A549 (cell line): ENCODE measurements around the gene CD81. TPM values are rescaled to one million over a fixed set of nuclear protein-coding genes. Genes with fewer than 3 reads are reported as not detected.

Experiments
- ATAC-seq, 2 experiments: fragments of 200-7000 bp in 1 of 2; fragments of >200 bp in 1 of 2; cut with Nextera tagmentation in 1 of 2; cut with Tn5 transposase in 1 of 2; 3 replicates each; pipeline versions ENCODE4 v1.8.0 to v1.9.1; 2018 to 2020; ENCODE audit warnings: mild to moderate bottlenecking in 1 of 2, moderate library complexity in 1 of 2
- CTCF ChIA-PET: fragments of 300-600 bp; sonication (Branson Sonifier 250); formaldehyde crosslinking; extraction: SDS; loops from one replicate; lab custom pipeline; 2021; ENCODE audit warnings: antibody characterized with exemption, inconsistent platforms; lab: Yijun Ruan, JAX
- POLR2A ChIA-PET: fragments of 350-600 bp; formaldehyde crosslinking; extraction: SDS; loops from one replicate; lab custom pipeline; 2021; ENCODE audit warnings: antibody characterized with exemption, inconsistent platforms; lab: Yijun Ruan, JAX
- DNase-seq, 2 experiments: peaks; one replicate each; pipeline versions ENCODE4 v3.0.0 to v3.0.0-alpha.2; 2011 to 2016; ENCODE audit warnings: low read depth in 1 of 2, low spot score in 1 of 2
- FAIRE-seq: peaks from 2 replicates; lab custom pipeline; 2011; peaks lifted over from hg19 to GRCh38; lab: Jason Lieb, UNC
- H3K27ac ChIP-seq, 2 experiments: fragments of >200 bp; sonication (Bioruptor Twin); formaldehyde crosslinking; 3 replicates each; pipeline ENCODE4 v1.5.1; 2016 to 2017
- H3K4me1 ChIP-seq: fragments of >200 bp; sonication (Bioruptor Twin); formaldehyde crosslinking; 3 replicates; pipeline ENCODE4 v1.6.1; 2016
- H3K4me2 ChIP-seq: fragments of >200 bp; sonication (Bioruptor Twin); formaldehyde crosslinking; 3 replicates; pipeline ENCODE4 v1.6.1; 2016
- H3K4me3 ChIP-seq: fragments of >200 bp; sonication (Bioruptor Twin); formaldehyde crosslinking; 3 replicates; pipeline ENCODE4 v1.5.1; 2016
- H3K9me3 ChIP-seq: fragments of >200 bp; sonication (Bioruptor Twin); formaldehyde crosslinking; 3 replicates; pipeline ENCODE4 v1.6.1; 2016
- BHLHE40 ChIP-seq: IDR thresholded peaks from 2 replicates; pipeline ENCODE4 v1.6.1; 2012; ENCODE audit warnings: low read depth, low read length, inconsistent platforms
- CBX2 ChIP-seq: fragments of 200-600 bp; sonication (generic); IDR thresholded peaks from 2 replicates; pipeline ENCODE4 v1.6.1; 2016; ENCODE audit warnings: low read depth, mild to moderate bottlenecking, borderline replicate concordance
- CBX8 ChIP-seq: fragments of 200-600 bp; sonication (generic); IDR thresholded peaks from 2 replicates; pipeline ENCODE4 v1.6.1; 2016
- CEBPB ChIP-seq, 2 experiments: fragments of >200 bp in 1 of 2; sonication (Bioruptor Twin) in 1 of 2; formaldehyde crosslinking in 1 of 2; IDR thresholded peaks; 2 replicates each; pipeline ENCODE4 v1.6.1; 2012 to 2016
- CHD4 ChIP-seq: fragments of 200-600 bp; sonication (generic); IDR thresholded peaks from 2 replicates; pipeline ENCODE4 v1.6.1; 2016; ENCODE audit warnings: antibody characterized with exemption, mild to moderate bottlenecking, borderline replicate concordance
- EHMT2 ChIP-seq: fragments of 200-600 bp; sonication (generic); IDR thresholded peaks from 2 replicates; pipeline ENCODE4 v1.6.1; 2016; ENCODE audit warnings: antibody characterized with exemption, low read depth, mild to moderate bottlenecking, moderate library complexity
- ESRRA ChIP-seq: fragments of 150-350 bp; IDR thresholded peaks from 2 replicates; pipeline ENCODE4 v1.6.1; 2014; ENCODE audit warnings: mild to moderate bottlenecking, low read length, borderline replicate concordance
- FOSB ChIP-seq: fragments of 250-450 bp; sonication (Bioruptor Pico); IDR thresholded peaks from 2 replicates; pipeline ENCODE4 v1.5.0; 2020; ENCODE audit warnings: mild to moderate bottlenecking, moderate library complexity
- HEYL ChIP-seq: fragments of 250-450 bp; sonication (Bioruptor Pico); IDR thresholded peaks from 2 replicates; pipeline ENCODE4 v1.8.0; 2021; ENCODE audit warnings: mild to moderate bottlenecking, moderate library complexity
- HOXA7 ChIP-seq: fragments of 250-450 bp; sonication (Bioruptor Pico); IDR thresholded peaks from 2 replicates; pipeline ENCODE4 v1.5.0; 2020; ENCODE audit warnings: mild to moderate bottlenecking, moderate library complexity
- HOXB5 ChIP-seq: fragments of 250-450 bp; sonication (Bioruptor Pico); IDR thresholded peaks from 2 replicates; pipeline ENCODE4 v1.5.0; 2020; ENCODE audit warnings: mild to moderate bottlenecking, moderate library complexity
- JUN ChIP-seq, 2 experiments: fragments of >200 bp; sonication (Bioruptor Twin); formaldehyde crosslinking; IDR thresholded peaks; 2 replicates in 1 of 2; 3 replicates in 1 of 2; pipeline ENCODE4 v1.6.1; 2016 to 2017
- JUNB ChIP-seq: fragments of >200 bp; sonication (Bioruptor Twin); formaldehyde crosslinking; IDR thresholded peaks from 2 replicates; pipeline ENCODE4 v1.6.1; 2016
- MAZ ChIP-seq: fragments of 150-350 bp; IDR thresholded peaks from 2 replicates; pipeline ENCODE4 v1.6.1; 2014; ENCODE audit warnings: antibody characterized with exemption, low read depth, low read length, borderline replicate concordance
- MYC ChIP-seq: IDR thresholded peaks from 2 replicates; pipeline ENCODE4 v1.6.1; 2012; ENCODE audit warnings: mild to moderate bottlenecking, inconsistent platforms, low read length, improper control_type of control experiment, borderline replicate concordance
- NFE2L2 ChIP-seq: fragments of 150-350 bp; conservative IDR thresholded peaks from 2 replicates; pipeline ENCODE4 v1.6.1; 2014; ENCODE audit warnings: low read length
- NR3C1 ChIP-seq: fragments of >200 bp; sonication (Bioruptor Twin); formaldehyde crosslinking; IDR thresholded peaks from 3 replicates; pipeline ENCODE4 v1.6.1; 2017
- RARB ChIP-seq: fragments of 250-450 bp; sonication (Bioruptor Pico); IDR thresholded peaks from 2 replicates; pipeline ENCODE4 v1.8.0; 2021; ENCODE audit warnings: mild to moderate bottlenecking, moderate library complexity
- RCOR1 ChIP-seq: fragments of 150-350 bp; IDR thresholded peaks from 2 replicates; pipeline ENCODE4 v1.6.1; 2014; ENCODE audit warnings: antibody characterized with exemption, low read length, low read depth
- RNF2 ChIP-seq: fragments of 200-600 bp; sonication (generic); IDR thresholded peaks from 2 replicates; pipeline ENCODE4 v1.6.1; 2016; ENCODE audit warnings: low read depth, mild to moderate bottlenecking, antibody characterized with exemption, moderate library complexity, borderline replicate concordance
- SREBF2 ChIP-seq: fragments of 450-650 bp; IDR thresholded peaks from 2 replicates; pipeline ENCODE4 v1.6.1; 2014; ENCODE audit warnings: mild to moderate bottlenecking, moderate library complexity
- TP53 ChIP-seq: fragments of 250-450 bp; sonication (Bioruptor Pico); IDR thresholded peaks from 2 replicates; pipeline ENCODE4 v1.5.0; 2021; ENCODE audit warnings: mild to moderate bottlenecking, moderate library complexity
- ZNF302 ChIP-seq: fragments of 250-450 bp; sonication (Bioruptor Pico); IDR thresholded peaks from 2 replicates; pipeline ENCODE4 v1.9.0; 2021; ENCODE audit warnings: inconsistent platforms, mild to moderate bottlenecking, moderate library complexity
- WGBS: methylation state at CpG from one replicate; pipeline ENCODE4 v1.1.6; 2017; ENCODE audit errors: missing lambda C conversion rate; 5-methylcytosine and 5-hydroxymethylcytosine counted together
- polyA plus RNA-seq, 4 experiments: library from polyadenylated mRNA; depleted of rRNA in 3 of 4; stranded (reverse); fragments of >200 nt; fragmentation: RNase III in 1 of 4; extraction: RNeasy Plus Mini Kit Qiagen cat#74134 plus additional on column Dnase treatment in 1 of 4; gene quantifications; 2 replicates in 3 of 4; 3 replicates in 1 of 4; pipeline ENCODE4 v1.2.3, GENCODE V29; 2011 to 2017
- TF ChIP-seq, protein P1 (sequence below): IDR thresholded peaks from 2 replicates; pipeline ENCODE4 v1.6.1; 2012; ENCODE audit warnings: low read depth, borderline replicate concordance
- TF ChIP-seq, protein P2 (sequence below): fragments of >200 bp; sonication (Bioruptor Twin); formaldehyde crosslinking; IDR thresholded peaks from 3 replicates; pipeline ENCODE4 v1.6.1; 2016
- TF ChIP-seq, protein P3 (sequence below): fragments of 250-450 bp; sonication (Bioruptor Pico); IDR thresholded peaks from 2 replicates; pipeline ENCODE4 v1.5.0; 2021; ENCODE audit warnings: mild to moderate bottlenecking, moderate library complexity, borderline replicate concordance
- TF ChIP-seq, protein P4 (sequence below): fragments of 450-650 bp; IDR thresholded peaks from 2 replicates; pipeline ENCODE4 v1.6.1; 2014; ENCODE audit warnings: antibody characterized with exemption

Gene CD81
- polyA plus RNA-seq, 2 of the 4 experiments (the other 2 are of a cell fraction), result 125 to 247 TPM

DNA sequence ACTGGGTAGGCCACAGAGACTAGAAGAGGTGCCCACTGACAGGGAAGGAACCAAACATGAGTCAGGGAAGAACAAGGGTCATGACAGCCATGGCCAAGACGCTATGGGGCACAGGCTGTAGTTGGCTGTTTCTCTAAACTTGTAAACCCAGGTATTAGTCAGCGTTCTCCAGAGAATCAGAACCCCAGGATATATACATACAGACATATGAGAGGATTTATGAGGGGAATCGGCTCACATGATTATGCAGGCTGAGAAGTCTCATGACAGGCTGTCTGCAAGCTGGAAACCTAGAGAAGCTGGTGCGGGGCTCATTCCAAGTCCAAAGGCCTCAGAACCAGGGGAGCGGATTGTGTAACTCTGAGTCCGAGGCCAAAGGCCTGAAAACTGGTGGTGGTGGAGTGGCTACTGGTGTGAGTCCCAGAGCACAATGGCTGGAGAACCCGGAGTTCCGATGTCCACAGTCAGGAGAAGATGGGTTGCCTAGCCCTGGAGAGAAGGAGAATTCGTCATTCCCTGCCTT, 29.7 kb upstream of the CD81 start:
- POLR2A ChIA-PET, result no interaction called here
- WGBS, result 41% methylated on average over 9 of the region's 9 CpGs
- CTCF ChIA-PET, result interaction anchor here (2.3 kb wide), 1 partner anchor 73 kb away, joined by 10 read pairs; no protein-coding TSS in a partner anchor
- no peak overlapping the region for H3K4me2 ChIP-seq
- H3K27ac ChIP-seq, result no peak overlapping the region
- peaks cover 3% of the 10 kb centered on the region; the same call in 1 of the 3 replicates for H3K9me3 ChIP-seq
- FAIRE-seq, result no peak
- TF ChIP-seq RNF2 (no peak), CBX8 (no peak), MAZ (no peak)
- DNase-seq, result no peak
- no peaks in the 10 kb centered on the region for H3K4me1 ChIP-seq
- no peak overlapping the region for H3K4me3 ChIP-seq
- ATAC-seq, result no peak

DNA sequence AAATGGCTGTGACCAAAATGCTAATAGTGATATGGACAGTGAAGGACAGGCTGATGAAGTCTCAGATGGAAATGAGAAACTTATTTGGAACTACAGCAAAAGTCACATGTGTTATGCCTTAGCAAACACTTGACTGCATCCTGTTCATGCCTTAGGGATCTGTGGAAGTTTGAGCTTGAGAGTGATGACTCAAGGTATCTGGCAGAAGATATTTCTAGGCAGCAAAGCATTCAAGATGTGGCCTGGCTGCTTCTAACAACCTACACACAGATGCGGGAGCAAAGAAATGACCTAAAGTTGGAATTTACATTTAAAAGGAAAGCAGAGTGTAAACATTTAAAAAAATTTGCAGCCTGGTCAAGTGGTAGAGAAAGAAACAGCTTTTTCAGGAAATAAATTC, 28.1 kb upstream of the CD81 start:
- H3K4me3 ChIP-seq, result no peak overlapping the region
- CTCF ChIA-PET, result interaction anchor here (2.3 kb wide), 1 partner anchor 71 kb away, joined by 10 read pairs; no protein-coding TSS in a partner anchor
- peaks cover 3% of the 10 kb centered on the region; the same call in 1 of the 3 replicates for H3K9me3 ChIP-seq
- WGBS, result 91% methylated on average over 1 of the region's 1 CpG
- FAIRE-seq (no peak), ATAC-seq (no peak), DNase-seq (no peak)
- H3K27ac ChIP-seq, result no peak overlapping the region
- H3K4me2 ChIP-seq, result no peak overlapping the region
- H3K4me1 ChIP-seq, result no peaks in the 10 kb centered on the region
- no peak for TF ChIP-seq ESRRA
- TF ChIP-seq HOXA7 (CRISPR knock-in tag), result no peak
- no peak for TF ChIP-seq CEBPB (IDR thresholded peaks at IDR 0.05)
- TF ChIP-seq BHLHE40, result no peak
- TF ChIP-seq HOXB5 (CRISPR knock-in tag), result no peak
- no peak for TF ChIP-seq MYC
- TF ChIP-seq RARB (CRISPR knock-in tag), result no peak
- TF ChIP-seq SREBF2, result no peak
- no peak for TF ChIP-seq TP53 (CRISPR knock-in tag)
- no peak for TF ChIP-seq EHMT2
- TF ChIP-seq HEYL (CRISPR knock-in tag), result no peak
- no peak for TF ChIP-seq FOSB (CRISPR knock-in tag)
- TF ChIP-seq, protein P1, sequence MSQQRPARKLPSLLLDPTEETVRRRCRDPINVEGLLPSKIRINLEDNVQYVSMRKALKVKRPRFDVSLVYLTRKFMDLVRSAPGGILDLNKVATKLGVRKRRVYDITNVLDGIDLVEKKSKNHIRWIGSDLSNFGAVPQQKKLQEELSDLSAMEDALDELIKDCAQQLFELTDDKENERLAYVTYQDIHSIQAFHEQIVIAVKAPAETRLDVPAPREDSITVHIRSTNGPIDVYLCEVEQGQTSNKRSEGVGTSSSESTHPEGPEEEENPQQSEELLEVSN, result no peak
- TF ChIP-seq JUN (IDR thresholded peaks at IDR 0.05), result no peak
- TF ChIP-seq CBX2, result no peak
- TF ChIP-seq, protein P2, sequence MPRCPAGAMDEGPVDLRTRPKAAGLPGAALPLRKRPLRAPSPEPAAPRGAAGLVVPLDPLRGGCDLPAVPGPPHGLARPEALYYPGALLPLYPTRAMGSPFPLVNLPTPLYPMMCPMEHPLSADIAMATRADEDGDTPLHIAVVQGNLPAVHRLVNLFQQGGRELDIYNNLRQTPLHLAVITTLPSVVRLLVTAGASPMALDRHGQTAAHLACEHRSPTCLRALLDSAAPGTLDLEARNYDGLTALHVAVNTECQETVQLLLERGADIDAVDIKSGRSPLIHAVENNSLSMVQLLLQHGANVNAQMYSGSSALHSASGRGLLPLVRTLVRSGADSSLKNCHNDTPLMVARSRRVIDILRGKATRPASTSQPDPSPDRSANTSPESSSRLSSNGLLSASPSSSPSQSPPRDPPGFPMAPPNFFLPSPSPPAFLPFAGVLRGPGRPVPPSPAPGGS, result no peak
- TF ChIP-seq JUNB, result no peak
- TF ChIP-seq CHD4, result no peak
- POLR2A ChIA-PET, result no interaction called here

DNA sequence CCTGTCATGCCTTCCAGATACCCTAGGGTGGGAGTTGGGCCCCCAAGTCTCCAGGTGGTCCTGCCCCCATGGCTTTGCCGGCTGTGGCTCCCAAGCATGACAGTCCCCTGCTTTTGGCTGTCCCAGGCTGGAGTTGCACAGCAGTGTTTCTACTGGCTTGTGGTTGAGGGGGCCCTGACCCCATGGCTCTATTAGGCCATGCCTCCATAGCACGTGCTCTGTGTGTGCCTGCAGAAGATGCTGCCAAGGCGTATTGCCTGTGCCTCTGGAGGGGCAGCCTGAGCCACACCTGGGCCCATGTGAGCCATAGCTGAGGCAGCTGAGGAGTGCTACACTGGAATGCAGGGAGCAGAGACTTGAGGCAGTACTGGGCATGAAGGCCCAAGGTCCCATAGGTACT, 25.4 kb upstream of the CD81 start:
- POLR2A ChIA-PET, result no interaction called here
- Histone ChIP-seq H3K9me3 (no peaks in the 10 kb centered on the region), H3K27ac (no peak overlapping the region), H3K4me3 (no peak overlapping the region), H3K4me1 (no peaks in the 10 kb centered on the region), H3K4me2 (no peak overlapping the region)
- CTCF ChIA-PET, result interaction anchor here (0.9 to 1.1 kb wide), 2 partner anchors 45 to 47 kb away, joined by 3 to 5 read pairs; no protein-coding TSS in a partner anchor
- TF ChIP-seq ZNF302 (CRISPR knock-in tag) (no peak), NR3C1 (no peak), CEBPB (IDR thresholded peaks at IDR 0.05) (no peak), RARB (CRISPR knock-in tag) (no peak), NFE2L2 (no peak), EHMT2 (no peak), RCOR1 (no peak)
- TF ChIP-seq, protein P3, sequence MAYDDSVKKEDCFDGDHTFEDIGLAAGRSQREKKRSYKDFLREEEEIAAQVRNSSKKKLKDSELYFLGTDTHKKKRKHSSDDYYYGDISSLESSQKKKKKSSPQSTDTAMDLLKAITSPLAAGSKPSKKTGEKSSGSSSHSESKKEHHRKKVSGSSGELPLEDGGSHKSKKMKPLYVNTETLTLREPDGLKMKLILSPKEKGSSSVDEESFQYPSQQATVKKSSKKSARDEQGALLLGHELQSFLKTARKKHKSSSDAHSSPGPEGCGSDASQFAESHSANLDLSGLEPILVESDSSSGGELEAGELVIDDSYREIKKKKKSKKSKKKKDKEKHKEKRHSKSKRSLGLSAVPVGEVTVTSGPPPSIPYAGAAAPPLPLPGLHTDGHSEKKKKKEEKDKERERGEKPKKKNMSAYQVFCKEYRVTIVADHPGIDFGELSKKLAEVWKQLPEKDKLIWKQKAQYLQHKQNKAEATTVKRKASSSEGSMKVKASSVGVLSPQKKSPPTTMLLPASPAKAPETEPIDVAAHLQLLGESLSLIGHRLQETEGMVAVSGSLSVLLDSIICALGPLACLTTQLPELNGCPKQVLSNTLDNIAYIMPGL (CRISPR knock-in tag), result no peak
- TF ChIP-seq, protein P4, sequence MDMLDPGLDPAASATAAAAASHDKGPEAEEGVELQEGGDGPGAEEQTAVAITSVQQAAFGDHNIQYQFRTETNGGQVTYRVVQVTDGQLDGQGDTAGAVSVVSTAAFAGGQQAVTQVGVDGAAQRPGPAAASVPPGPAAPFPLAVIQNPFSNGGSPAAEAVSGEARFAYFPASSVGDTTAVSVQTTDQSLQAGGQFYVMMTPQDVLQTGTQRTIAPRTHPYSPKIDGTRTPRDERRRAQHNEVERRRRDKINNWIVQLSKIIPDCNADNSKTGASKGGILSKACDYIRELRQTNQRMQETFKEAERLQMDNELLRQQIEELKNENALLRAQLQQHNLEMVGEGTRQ, result no peak
- FAIRE-seq, result no peak
- DNase-seq, result no peak
- ATAC-seq, result no peak
- WGBS, result 36% methylated on average over 3 of the region's 3 CpGs
